HG03457 (cell line): Measurements from ENCODE around the gene C1orf116.
"Not testable (repeated sequence)": the region's sequence is repeated elsewhere in the genome, so short reads cannot be mapped to it uniquely, and the experiment has no call there.

Experiments used
- ATAC-seq: cut with Tn5 transposase; IDR thresholded peaks from one replicate; pipeline ENCODE4 v1.9.1; 2021; ENCODE audit warnings: moderate number of reproducible peaks; ENCODE audit not compliant: unreplicated experiment

Gene C1orf116

DNA sequence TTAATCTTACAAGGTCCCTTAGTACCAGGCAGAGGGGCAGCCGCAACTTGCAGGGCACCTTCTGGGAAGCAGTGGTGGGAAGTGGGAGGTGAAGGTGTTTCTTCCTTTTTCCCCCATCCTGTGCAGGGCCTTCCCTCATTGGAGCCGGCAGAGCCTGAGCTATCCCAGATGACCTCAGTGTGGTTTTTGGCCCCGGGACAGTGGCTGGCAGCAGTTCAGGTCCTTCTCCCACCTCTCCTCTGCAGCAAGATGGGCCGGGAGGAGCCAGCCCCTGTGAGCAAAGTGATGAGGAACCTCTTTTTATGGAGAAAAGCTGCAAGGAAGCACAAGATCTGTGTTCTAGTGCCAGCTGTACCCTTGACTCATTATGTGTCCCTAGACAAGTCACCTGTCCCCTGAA is 27.3 kb upstream of the C1orf116 start:
- ATAC-seq = no peak

DNA sequence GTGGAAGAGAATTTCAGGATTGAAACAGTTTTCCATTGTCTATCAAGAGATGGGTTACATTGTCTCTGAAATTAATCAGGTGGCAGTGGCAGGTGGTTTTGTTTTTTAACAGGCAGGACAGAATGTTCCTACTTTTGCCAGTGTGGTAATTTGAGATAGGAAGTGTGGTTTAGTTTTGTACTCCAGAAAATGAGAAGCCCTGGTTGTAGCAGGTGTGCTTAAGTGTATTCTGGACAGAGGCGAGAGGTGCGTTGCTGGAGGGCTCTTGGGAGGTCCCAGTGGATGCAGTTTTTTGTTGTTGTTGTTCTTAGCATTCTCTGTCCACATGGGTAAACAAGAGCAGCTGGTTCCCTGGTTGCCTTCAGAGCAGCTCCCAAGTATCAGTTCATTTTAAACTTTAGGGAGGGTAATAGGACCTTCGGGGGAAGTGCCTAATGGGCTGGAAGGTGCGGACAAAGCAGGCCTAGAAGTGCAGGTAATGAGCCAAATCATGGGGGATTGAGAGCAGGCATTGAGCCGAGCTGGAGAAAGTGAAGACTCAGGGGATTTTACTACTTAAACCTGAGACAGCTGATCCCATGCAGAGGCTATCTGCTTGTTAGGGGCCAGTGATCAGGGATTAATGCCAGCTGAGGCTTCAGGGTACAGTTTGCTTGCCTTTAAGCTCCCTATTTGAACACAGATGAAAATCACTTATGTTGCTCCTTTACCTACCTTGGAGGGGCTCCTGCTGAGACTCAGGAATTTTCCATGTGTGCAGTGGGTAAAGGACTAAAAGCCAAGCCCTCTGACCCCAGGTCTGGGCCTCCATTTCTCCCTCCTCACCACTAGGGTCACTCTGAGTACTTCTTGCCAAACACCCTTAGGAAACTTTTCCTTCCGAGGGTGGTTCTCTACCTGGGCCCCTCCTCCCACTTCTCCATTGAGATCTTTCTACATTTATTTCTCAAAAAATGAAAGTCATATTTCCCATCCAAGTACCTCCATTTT is 26.6 kb upstream of the C1orf116 start:
- ATAC-seq = no peak

DNA sequence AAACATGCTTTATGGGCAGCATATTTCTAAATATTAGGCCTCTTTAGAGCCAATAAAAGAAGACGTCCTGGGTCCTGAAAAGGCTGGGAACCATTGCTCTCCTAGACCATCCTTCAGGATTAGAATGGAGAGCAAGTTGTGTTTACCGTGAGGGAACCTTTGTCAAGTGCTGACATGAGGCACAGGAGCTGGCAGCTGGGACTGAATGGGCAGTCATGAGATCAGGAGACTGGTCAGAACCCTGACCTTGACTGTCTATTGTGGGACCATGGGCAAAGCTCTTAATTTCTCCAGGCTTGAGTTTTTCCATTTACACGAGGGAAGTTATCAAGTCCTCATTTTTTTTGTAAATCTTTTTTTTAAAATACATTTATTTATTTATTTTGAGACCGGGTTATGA is 25.7 kb upstream of the C1orf116 start:
- ATAC-seq = no peak

DNA sequence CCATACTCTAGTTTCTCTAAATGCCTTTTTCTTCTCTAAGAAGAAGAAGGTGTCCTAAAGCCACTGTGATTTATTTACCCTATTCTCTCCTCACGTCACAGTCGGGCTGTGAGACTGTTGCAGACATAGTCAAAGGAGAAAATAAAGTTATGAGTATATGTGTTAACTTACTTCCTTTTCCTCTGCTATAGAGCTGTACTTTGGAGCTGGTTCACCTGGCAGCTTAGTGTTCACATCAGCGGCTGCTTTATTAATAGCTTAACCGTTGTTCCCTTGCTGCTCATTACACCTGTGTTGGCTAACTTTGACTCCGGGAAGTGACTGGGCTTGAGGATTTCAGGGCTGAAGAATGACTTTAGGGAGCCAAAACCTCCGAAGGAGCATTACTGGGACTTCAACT is 24.1 kb upstream of the C1orf116 start:
- no peak for ATAC-seq

DNA sequence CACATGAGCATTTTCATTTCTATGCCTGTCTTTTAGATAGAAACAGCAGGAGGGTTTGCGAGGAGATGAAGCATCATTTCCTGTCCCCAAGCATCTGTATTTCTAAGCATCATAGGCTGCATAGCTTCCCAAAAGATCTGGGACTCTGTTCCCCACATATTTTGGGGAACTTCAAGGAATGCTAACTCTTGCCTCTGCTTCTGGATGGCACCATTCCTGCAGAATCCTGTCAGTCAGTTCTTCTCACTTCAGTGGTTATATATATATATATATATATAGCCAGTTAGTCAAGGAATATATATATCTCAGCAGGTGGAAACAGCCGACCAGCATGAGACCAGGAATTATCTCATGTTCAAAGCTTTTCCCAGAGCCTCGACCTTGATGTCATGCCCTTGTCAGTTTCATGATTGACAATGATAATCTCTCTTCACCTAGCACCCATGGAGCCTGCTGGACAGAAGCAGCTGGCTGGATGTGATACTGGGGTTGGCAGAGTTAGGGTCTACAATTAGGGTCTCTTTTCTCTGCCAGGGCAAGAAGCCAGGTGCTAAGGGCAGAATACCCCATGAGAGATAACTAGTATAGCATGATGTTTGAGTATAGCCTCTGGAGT is 22.9 kb upstream of the C1orf116 start:
- no peak for ATAC-seq

DNA sequence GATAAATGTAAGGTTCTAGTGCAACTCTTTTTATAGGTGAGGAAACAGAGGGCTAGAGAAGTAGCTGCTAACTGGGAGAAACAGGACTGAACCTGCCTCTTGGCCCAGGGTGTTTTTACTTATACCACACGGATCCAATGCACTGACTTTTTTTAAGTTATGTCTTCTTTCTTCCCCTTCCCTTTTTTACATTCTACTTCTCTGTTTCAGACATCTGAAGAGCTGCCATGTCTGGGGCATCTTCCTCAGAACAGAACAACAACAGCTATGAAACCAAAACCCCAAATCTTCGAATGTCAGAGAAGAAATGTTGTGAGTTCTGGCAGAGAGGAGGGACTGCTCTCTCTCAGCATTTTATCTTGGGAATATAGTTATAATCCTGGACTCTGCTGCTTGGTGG is 21.9 kb upstream of the C1orf116 start:
- ATAC-seq = no peak

DNA sequence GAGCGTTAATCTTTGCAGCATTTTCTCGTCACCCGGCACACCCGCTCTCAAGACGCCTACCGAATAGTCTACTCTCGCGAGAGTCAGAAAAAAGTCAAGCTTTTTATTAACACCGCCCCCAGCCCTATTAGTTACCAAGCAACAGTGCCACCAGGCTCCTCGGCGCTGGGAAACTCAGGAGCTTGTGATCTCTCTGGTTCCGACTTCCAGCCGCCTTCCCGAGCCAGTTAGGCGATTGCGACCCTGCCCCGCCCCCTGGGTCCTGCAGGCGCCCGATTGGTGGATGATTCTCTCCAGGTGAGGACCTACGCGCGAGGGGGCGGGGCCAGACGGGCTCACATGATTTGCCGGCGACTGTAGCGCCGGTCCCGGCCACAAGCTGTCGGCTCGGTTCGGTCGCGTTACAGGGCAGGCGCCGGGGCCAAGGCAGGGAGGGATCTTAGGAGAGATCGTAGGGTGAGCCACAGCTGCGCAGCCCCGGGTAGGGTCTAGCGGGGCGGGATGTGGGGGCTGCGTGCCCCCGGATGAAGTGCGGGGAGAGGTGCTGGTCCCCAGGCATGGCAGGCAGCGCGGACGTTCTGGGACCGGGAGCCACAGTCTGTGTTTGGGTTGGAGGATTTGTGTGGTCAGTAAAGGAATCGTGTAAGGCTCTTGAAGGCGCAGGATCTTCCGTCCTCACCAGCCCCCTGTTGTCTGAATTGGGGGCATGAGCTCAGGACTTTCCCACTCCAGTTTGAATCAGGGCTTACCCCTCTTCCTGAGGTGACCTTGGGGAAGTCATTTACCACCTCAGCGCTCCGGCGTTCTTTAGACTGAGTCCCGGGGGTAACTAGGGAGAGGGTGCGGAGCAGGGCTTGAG is 20.6 kb upstream of the C1orf116 start, which contains the start of gene PFKFB2:
Gene PFKFB2, plus strand, starts transcription at position 365 of the 859 bp plus-strand sequence. CDS start 1,443 bp downstream, outside the sequence.
- peak; percentile 64 for ATAC-seq

DNA sequence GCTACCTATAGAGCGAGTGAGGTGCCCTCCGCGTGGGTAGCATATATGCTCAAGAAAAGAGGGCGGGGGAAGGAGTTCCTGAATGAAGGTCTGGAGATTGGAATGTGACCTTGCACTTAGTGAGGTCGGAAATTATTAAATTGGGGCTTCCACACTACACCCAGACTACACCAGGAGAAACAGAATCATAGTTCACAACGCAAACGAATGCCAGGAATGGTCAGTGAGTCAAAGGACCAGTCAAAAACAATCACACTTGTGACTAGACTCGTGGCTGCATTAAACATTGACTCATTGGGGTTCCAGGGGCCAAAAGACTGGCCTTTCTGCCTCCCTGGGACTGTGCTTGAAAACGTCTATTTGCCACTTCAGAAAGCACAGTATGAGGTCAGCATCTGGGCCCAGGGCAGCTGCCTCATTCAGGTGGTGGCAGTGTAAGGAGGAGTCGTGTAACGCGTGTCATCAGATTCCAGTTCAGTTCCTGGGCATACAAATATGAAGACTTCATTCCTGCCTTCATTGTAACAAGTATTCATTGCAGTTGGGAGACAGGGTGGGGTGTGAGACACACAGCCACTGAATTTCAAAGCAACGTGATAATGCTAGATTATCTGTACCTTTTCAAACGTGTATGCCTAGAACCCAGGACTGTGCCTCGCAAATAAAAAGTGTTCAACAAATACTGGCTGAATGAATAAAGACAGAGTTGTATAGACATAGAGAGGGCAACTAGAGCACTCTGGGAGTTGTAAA is 18.8 kb upstream of the C1orf116 start, which contains the start of gene YOD1:
Gene YOD1, minus strand, starts transcription at position 18 of the 753 bp plus-strand sequence. CDS start 178 bp downstream, outside the sequence.
- ATAC-seq = no peak

DNA sequence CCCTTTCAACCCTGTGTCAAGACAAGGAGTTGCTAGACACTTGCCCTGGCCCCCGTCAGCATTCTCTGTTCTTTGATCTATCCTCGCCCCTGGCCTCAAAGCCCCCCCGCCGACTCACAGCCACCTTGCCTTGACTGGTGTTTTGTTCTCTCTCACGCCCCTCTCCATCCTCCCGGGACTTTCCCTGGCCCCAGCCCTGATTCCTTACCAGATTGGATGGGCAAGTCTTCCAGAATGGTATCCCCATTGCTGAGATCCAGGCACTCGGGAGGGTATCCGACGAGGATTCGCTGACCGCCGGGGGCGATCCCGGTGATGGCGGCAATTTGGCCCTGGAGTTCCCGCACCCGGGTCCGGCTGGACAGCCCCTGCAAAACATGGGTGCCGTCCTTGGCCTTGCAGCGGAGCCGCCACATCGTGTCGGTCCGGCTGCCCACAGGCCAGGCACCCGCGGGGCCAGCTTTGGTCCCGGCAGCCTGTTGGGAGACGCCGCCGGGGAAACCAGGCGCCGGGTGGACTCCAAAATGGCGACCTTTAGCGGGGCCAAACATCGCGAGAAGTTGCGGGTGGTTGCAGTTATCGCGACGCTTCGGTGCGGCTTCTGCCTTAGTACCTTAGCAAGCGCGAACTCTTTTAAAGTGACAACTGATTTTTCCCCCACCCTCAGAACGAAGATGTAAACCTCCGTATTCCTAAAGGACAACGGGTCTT is 18.1 kb upstream of the C1orf116 start:
- ATAC-seq = no peak

DNA sequence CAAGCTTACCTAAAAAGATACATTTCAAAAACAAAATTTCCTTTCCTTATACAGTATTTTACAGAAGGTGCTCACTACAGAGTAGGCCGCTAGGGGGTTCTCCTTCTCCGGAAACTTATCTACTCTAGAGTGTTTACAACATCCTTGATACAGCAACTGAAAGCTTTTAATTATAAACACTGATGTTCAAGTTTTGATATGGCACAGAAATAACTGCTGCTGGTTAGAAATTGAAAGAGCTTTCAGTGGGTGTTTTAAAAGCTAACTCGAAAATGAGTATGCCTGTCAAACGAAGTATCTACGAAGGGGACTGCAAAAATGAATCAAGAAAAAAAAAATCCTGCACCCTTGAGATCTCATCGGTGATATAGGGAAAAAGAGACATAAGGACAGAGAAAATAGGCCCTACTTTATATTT is 17.4 kb upstream of the C1orf116 start:
- ATAC-seq = no peak

DNA sequence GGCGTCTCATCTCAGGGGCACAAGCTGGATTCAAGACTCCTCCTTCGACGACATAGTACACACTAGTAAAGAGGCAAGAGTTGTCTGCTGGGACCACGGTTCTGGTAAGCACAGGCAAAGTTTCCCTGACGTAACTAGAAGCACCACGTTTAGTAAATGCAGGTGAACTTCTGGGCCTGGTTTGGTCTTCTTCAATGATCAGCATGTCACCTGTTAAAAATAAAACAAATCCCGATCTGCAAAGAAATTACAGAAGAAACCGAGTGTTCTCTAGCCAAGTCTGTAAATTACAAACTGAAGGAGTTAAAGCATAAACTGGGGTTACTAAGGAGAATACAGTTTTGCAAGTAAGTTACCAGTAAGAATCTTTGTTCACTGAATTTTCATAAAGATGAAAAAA is 17.0 kb upstream of the C1orf116 start:
- no peak for ATAC-seq

DNA sequence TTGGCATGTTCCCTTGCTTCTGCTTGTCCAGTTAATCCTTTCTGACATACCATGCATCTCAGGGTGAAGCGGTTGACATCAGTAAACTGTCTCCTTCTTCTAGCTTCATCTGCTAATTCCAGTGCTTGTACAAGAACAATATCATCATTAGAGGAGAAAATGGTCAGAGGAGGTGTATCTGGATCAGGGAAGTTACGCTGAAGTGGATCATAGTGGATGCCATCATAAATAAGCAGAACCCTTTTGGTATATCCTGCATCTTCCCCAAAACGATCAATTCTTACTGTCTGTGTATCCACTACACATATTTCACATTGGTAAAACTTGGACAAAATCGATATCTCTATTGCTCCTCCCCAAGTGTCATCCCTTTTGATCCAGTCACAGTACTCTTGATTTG is 16.5 kb upstream of the C1orf116 start:
- no peak for ATAC-seq

DNA sequence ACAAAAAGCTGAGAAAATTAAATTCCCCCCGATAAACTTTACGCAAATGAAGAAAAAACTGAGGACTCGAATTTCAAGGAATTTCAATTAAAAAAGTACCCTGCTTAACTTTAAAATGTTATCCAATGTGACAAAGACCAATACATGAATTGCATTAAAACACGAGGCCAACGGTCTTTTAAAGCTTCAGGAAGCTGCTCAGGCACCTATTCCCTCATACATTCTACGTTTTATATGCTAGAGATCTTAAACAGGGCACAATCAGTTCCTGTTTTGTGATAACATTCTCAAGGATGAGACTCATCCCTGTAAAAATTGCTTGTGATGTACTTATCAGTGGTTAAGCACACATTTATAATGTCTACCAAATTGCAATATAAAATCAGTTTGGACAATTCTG is 15.5 kb upstream of the C1orf116 start:
- no peak for ATAC-seq

DNA sequence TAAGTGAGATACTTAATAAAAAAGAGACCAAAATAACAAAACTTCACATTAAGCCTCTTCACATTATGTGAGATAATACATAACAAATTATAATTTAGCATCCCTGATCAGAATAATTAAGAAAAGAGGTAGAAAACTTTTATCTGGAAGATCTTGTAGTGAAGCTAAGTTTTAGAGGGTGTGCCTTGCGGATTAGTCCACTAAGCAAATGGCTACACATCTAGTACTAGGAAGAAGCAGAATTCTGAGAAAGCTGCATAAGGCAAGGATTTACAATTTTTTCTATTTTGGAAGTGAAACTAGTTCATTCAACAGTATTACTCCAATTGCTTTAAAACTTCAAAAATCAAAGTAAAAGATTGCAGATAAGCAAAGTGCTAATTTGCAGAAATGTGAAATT is 14.9 kb upstream of the C1orf116 start:
- ATAC-seq = no peak

DNA sequence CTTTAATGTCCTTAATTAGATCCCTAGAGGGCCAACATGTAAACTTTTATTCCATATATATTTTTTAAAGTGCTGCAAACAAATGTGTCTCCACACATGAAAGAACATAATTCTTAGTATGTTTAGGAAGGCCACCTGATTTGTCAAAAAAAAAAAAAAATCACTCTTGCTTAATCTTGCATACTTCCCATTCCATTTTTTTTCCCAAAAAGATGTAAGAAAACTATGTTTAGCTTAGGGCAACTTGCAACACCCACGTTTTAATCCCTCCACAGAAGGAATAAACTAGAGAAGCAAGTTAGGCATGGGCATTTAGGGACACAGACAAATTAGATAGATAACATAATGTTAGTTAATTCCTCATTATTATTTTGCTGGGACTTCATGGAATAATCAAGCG is 12.9 kb upstream of the C1orf116 start:
- ATAC-seq = no peak

DNA sequence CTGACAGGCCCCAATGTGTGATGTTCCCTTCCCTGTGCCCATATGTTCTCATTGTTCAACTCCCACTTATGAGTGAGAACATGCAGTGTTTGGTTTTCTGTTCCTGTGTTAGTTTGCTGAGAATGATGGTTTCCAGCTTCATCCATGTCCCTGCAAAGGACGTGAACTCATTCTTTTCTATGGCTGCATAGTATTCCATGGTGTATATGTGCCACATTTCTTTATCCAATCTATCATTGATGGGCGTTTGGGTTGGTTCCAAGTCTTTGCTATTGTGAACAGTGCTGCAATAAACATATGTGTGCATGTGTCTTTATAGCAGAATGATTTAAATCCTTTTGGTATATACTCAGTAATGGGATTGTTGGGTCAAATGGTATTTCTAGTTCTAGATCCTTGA is 8.8 kb upstream of the C1orf116 start:
- not testable (repeated sequence) for ATAC-seq

DNA sequence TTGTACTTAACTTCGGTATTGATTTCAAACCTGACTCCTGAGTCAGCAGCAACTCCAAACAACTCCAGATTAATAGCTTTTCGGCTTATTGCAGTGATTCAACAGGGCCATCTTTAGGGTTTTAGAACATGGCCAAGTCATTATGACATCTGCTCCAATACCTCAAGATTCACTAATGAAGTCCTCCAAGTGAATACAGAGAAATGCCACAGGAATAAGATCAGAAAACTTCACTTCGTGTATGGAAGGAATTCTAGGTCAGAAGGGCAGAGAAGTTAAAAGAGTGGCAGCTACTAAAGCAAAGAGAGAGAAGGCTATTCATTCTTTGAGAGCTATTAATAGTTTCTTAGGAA is 7.6 kb upstream of the C1orf116 start:
- no peak for ATAC-seq

DNA sequence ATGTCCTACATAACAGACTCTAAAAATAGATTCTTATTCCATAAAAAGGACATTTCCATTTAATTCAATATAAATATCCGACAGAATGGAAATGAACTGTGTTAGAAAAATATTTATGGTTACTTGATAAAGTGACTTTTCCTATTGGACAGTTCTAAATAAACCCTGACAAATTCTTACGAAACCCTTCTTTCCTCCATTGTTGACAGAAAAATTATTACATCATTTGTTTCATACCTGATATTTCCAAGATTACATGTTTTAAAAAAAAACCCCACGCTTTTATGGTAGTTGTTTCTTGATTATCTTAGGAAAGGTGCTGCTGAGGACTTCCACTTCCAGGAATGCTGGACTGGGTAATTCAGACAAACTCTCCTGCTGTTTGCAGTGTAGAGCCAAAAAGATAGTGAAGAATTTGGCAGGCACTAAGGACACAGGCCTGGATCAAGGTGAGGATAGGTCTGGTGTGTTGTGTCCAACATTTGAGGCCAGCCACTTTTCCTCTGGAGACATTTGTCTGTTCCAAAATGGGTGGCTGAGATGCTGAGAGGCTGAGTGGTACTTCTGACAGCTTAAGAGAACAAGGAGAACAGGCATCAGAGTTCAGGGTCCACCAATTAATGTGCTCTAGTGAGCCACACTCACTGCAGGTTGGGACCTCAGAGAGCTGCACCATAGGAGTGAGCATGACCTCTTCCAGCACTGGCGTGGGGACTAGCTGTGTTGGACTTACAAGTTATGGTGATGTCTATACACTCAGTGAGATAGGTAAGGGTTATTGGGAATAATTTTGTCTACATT is 7.0 kb upstream of the C1orf116 start:
- ATAC-seq = no peak

DNA sequence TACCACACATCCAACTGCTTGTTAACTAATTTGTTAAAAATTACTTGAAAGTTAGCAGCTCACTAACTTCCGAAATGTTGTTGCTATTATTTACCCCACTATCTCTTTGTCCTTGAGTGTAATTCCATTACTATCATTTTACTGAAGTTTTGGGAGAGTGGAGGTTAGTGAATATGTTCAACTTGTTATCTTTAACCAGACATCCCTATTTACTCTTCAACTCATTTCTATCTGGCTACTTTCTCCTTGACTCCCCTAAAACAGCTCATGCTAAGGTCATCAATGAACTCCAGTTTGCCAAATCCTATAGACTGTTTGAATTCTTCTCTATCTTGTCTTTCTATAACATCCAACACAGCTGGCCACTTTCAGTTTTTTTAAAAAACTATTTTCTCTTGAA is 4.3 kb upstream of the C1orf116 start:
- ATAC-seq = no peak
